SK-N-SH treated with all-trans-retinoic acid at 6 μM for 48 hours (cell line): ENCODE data around the gene ROBO1.

Experiments used
- ARNTL ChIP-seq: fragments of 450-650 bp; formaldehyde crosslinking; IDR thresholded peaks from 2 replicates; pipeline ENCODE4 v1.5.0; 2020; ENCODE audit warnings: low read depth, mild to moderate bottlenecking, moderate library complexity, borderline replicate concordance
- CSRNP3 ChIP-seq: fragments of 250-450 bp; sonication (Bioruptor Pico); IDR thresholded peaks from 2 replicates; pipeline ENCODE4 v1.5.1; 2021; ENCODE audit warnings: mild to moderate bottlenecking, moderate library complexity
- ESRRG ChIP-seq: fragments of 250-450 bp; sonication (Bioruptor Pico); IDR thresholded peaks from 2 replicates; pipeline ENCODE4 v1.6.1; 2021; ENCODE audit warnings: mild to moderate bottlenecking
- PATZ1 ChIP-seq: fragments of 250-450 bp; sonication (Bioruptor Pico); IDR thresholded peaks from 2 replicates; pipeline ENCODE4 v1.8.0; 2020; ENCODE audit warnings: mild to moderate bottlenecking, moderate library complexity, borderline replicate concordance
- PPARA ChIP-seq: fragments of 250-450 bp; sonication (Bioruptor Pico); IDR thresholded peaks from 2 replicates; pipeline ENCODE4 v1.5.0; 2020; ENCODE audit warnings: mild to moderate bottlenecking, borderline replicate concordance
- RARB ChIP-seq: fragments of 250-450 bp; sonication (Bioruptor Pico); IDR thresholded peaks from 2 replicates; pipeline ENCODE4 v1.8.0; 2021; ENCODE audit warnings: mild to moderate bottlenecking, moderate library complexity
- ZFP30 ChIP-seq: fragments of 450-650 bp; formaldehyde crosslinking; IDR thresholded peaks from 2 replicates; pipeline ENCODE4 v1.5.0; 2022; ENCODE audit warnings: mild to moderate bottlenecking, moderate library complexity
- ZNF565 ChIP-seq: fragments of 450-650 bp; formaldehyde crosslinking; conservative IDR thresholded peaks from 2 replicates; pipeline ENCODE4 v1.5.0; 2020; ENCODE audit warnings: low read depth, mild to moderate bottlenecking, moderate library complexity
- ZNF70 ChIP-seq: fragments of 450-650 bp; formaldehyde crosslinking; IDR thresholded peaks from 2 replicates; pipeline ENCODE4 v1.5.0; 2020; ENCODE audit warnings: mild to moderate bottlenecking, moderate library complexity

GRCh38 chr3:78741066-78741645 is 1026.6 kb downstream of the ROBO1 start:
- TF ChIP-seq ZFP30 (CRISPR knock-in tag) = no peak
- no peak for TF ChIP-seq PATZ1 (CRISPR knock-in tag)
- TF ChIP-seq ESRRG (CRISPR knock-in tag) = no peak
- TF ChIP-seq ARNTL (CRISPR knock-in tag) = no peak
- TF ChIP-seq PPARA = no peak
- no peak for TF ChIP-seq ZNF565 (CRISPR knock-in tag)
- no peak for TF ChIP-seq RARB (CRISPR knock-in tag)
- TF ChIP-seq ZNF70 (CRISPR knock-in tag) = no peak
- TF ChIP-seq CSRNP3 = no peak
